Measurements from ENCODE around the gene LIMCH1. TPM values are rescaled to one million over a fixed set of nuclear protein-coding genes. Genes with fewer than 3 reads are reported as not detected.

The LIMCH1 gene
- total RNA-seq, 2 donors from 2014 or later = 4.7 to 14.4 TPM

DNA sequence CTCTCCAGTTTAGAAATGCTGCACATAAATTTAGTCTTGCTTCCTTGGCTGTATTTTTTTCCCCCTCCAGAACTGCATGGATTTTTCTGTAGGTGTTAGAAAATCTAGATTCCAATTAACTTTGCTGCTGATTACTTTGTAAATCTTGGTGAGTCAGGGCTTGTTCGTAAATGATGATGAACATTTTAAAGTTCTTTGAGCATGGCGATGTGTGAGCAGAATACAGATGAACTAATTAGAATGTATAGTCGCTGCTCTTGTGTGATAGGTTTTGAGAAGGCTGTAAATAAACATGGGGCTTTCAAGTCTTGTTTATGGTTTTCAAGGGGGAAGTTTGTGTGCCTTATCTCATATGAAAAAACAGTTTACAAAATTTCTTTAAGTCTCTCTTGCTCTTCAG lies 23.3 kb downstream of the LIMCH1 start:
- no peak for DNase-seq
- intact Hi-C loops (cut with DNase I) = no loop called here
- Histone ChIP-seq H3K9me3 (no peaks in the 10 kb centered on the region), H3K27me3 (no peaks in the 10 kb centered on the region), H3K4me1 (no peaks in the 10 kb centered on the region), H3K9ac (ENCODE audit: low read depth in 2 of 2, low read length in 2 of 2) (no peak overlapping the region), H3K27ac (no peak overlapping the region), H3K4me3 (no peak overlapping the region), H3K36me3 (no peaks in the 10 kb centered on the region)
- TF ChIP-seq, protein P1, sequence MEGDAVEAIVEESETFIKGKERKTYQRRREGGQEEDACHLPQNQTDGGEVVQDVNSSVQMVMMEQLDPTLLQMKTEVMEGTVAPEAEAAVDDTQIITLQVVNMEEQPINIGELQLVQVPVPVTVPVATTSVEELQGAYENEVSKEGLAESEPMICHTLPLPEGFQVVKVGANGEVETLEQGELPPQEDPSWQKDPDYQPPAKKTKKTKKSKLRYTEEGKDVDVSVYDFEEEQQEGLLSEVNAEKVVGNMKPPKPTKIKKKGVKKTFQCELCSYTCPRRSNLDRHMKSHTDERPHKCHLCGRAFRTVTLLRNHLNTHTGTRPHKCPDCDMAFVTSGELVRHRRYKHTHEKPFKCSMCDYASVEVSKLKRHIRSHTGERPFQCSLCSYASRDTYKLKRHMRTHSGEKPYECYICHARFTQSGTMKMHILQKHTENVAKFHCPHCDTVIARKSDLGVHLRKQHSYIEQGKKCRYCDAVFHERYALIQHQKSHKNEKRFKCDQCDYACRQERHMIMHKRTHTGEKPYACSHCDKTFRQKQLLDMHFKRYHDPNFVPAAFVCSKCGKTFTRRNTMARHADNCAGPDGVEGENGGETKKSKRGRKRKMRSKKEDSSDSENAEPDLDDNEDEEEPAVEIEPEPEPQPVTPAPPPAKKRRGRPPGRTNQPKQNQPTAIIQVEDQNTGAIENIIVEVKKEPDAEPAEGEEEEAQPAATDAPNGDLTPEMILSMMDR (IDR thresholded peaks at IDR 0.05) = no peak

- Histone ChIP-seq H3K9ac (ENCODE audit: low read depth in 2 of 2, low read length in 2 of 2) (no peak overlapping the region), H3K27me3 (no peaks in the 10 kb centered on the region), H3K27ac (no peak overlapping the region), H3K4me3 (no peak overlapping the region), H3K36me3 (no peaks in the 10 kb centered on the region), H3K9me3 (no peaks in the 10 kb centered on the region), H3K4me1 (no peaks in the 10 kb centered on the region)
- DNase-seq = no peak
- TF ChIP-seq, protein P1 (IDR thresholded peaks at IDR 0.05) = no peak
- intact Hi-C loops (cut with DNase I) = no loop called here
These were observed 29.2 kb downstream of the LIMCH1 start for GRCh38 chr4:41567186-41567585.

GRCh38 chr4:41568363-41568762 lies 30.4 kb downstream of the LIMCH1 start:
- intact Hi-C loops (cut with DNase I) = no loop called here
- DNase-seq = no peak
- no peaks in the 10 kb centered on the region for H3K9me3 ChIP-seq
- TF ChIP-seq, protein P1 (IDR thresholded peaks at IDR 0.05) = no peak
- H3K27me3 ChIP-seq = no peaks in the 10 kb centered on the region
- H3K36me3 ChIP-seq = no peaks in the 10 kb centered on the region
- no peak overlapping the region for H3K9ac ChIP-seq (ENCODE audit: low read depth in 2 of 2, low read length in 2 of 2)
- no peak overlapping the region for H3K4me3 ChIP-seq
- no peaks in the 10 kb centered on the region for H3K4me1 ChIP-seq
- no peak overlapping the region for H3K27ac ChIP-seq

GRCh38 chr4:41569961-41570360 lies 32.0 kb downstream of the LIMCH1 start:
- TF ChIP-seq, protein P1 (IDR thresholded peaks at IDR 0.05) = no peak
- Histone ChIP-seq H3K9ac (ENCODE audit: low read depth in 2 of 2, low read length in 2 of 2) (no peak overlapping the region), H3K27me3 (no peaks in the 10 kb centered on the region), H3K9me3 (no peaks in the 10 kb centered on the region), H3K36me3 (no peaks in the 10 kb centered on the region), H3K4me1 (no peaks in the 10 kb centered on the region), H3K4me3 (no peak overlapping the region), H3K27ac (no peak overlapping the region)
- no peak for DNase-seq
- intact Hi-C loops (cut with DNase I) = no loop called here

GRCh38 chr4:41571422-41571821 lies 33.5 kb downstream of the LIMCH1 start:
- Histone ChIP-seq H3K4me3 (no peak overlapping the region), H3K9me3 (no peaks in the 10 kb centered on the region), H3K27me3 (no peaks in the 10 kb centered on the region), H3K9ac (ENCODE audit: low read depth in 2 of 2, low read length in 2 of 2) (no peak overlapping the region), H3K4me1 (no peaks in the 10 kb centered on the region), H3K27ac (no peak overlapping the region), H3K36me3 (no peaks in the 10 kb centered on the region)
- TF ChIP-seq, protein P1 (IDR thresholded peaks at IDR 0.05) = no peak
- intact Hi-C loops (cut with DNase I) = no loop called here
- no peak for DNase-seq

GRCh38 chr4:41572516-41572915 lies 34.6 kb downstream of the LIMCH1 start:
- TF ChIP-seq, protein P1 (IDR thresholded peaks at IDR 0.05) = no peak
- intact Hi-C loops (cut with DNase I) = no loop called here
- Histone ChIP-seq H3K9me3 (no peaks in the 10 kb centered on the region), H3K4me1 (no peaks in the 10 kb centered on the region), H3K4me3 (no peak overlapping the region), H3K9ac (ENCODE audit: low read depth in 2 of 2, low read length in 2 of 2) (no peak overlapping the region), H3K27ac (no peak overlapping the region), H3K36me3 (no peaks in the 10 kb centered on the region), H3K27me3 (no peaks in the 10 kb centered on the region)
- DNase-seq = no peak
